ENCODE results near the gene HLA-DQA1. TPM values are rescaled to one million over a fixed set of nuclear protein-coding genes. Genes with fewer than 3 reads are reported as not detected.

The HLA-DQA1 gene
- total RNA-seq, 1 experiment from 2014 or later, result 0.86 TPM

DNA sequence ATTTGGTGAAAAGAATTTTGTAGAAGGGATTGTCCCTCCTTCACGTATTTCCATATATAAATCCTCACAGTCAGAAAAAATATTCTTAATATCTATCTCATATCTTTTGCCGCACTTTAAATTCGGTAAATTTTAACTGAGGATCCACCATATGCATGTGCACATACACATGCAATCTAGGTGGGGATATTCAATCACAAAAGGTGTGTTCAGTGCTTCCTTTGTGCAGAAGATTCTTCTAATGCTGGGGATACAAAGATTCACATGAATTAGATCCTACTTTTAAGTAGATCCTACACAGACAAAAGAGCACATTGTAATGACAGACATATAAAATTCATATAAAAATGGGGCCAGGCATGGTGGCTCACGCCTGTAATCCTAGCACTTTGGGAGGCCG is 34.0 kb upstream of the HLA-DQA1 start:
- ChIA-PET CTCF (no interaction called here), RAD21 (ENCODE audit: low non-redundant PET in 1 of 2, low total read pairs in 2 of 2, uncharacterized antibody in 2 of 2, unreplicated experiment in 2 of 2) (no interaction called here), POLR2A (no interaction called here)
- DNase-seq (ENCODE audit: low read depth, low spot score) (no peak), ATAC-seq (no peak)
- Histone ChIP-seq H3K9ac (ENCODE audit: low read length) (no peak overlapping the region), H2AFZ (ENCODE audit: low read depth, low read length, poor library complexity, severe bottlenecking) (no peak overlapping the region), H3K27ac (ENCODE audit: low read depth, low read length) (no peak overlapping the region), H3K9me3 (ENCODE audit: control insufficient read depth in 1 of 2, insufficient read depth in 1 of 2, low read depth in 1 of 2, low read length in 2 of 2) (no peaks in the 10 kb centered on the region), H3K4me1 (ENCODE audit: control insufficient read depth in 1 of 2, insufficient read depth in 2 of 2, low read length in 2 of 2) (no peaks in the 10 kb centered on the region), H4K20me1 (ENCODE audit: insufficient read depth) (no peaks in the 10 kb centered on the region), H3K4me2 (ENCODE audit: low read length) (no peak overlapping the region), H3K79me2 (ENCODE audit: insufficient read depth, low read length) (no peaks in the 10 kb centered on the region), H3K4me3 (replicated peaks in 1 of 2; ENCODE audit: low read depth in 1 of 2, low read length in 2 of 2) (no peak overlapping the region), H3K27me3 (ENCODE audit: insufficient read depth, low read length) (no peaks in the 10 kb centered on the region), H3K9me2 (ENCODE audit: insufficient read depth) (no peaks in the 10 kb centered on the region), H3K36me3 (ENCODE audit: control insufficient read depth in 1 of 2, insufficient read depth in 2 of 2, low read length in 2 of 2) (no peaks in the 10 kb centered on the region)
- TF ChIP-seq CBX3 (IDR thresholded peaks at IDR 0.05; ENCODE audit: low read depth) (no peak), CEBPB (IDR thresholded peaks at IDR 0.05; ENCODE audit: low read depth) (no peak), POLR2A (IDR thresholded peaks at IDR 0.05; ENCODE audit: borderline replicate concordance, extremely low read depth, insufficient read depth, insufficient read length) (no peak), SIN3A (IDR thresholded peaks at IDR 0.05; ENCODE audit: low read depth) (no peak), JUND (IDR thresholded peaks at IDR 0.05) (no peak), RAD21 (IDR thresholded peaks at IDR 0.05; ENCODE audit: low read depth) (no peak), TCF7L2 (IDR thresholded peaks at IDR 0.05; ENCODE audit: borderline replicate concordance, extremely low read depth, insufficient read depth, insufficient read length) (no peak)
- TF ChIP-seq, protein P1, sequence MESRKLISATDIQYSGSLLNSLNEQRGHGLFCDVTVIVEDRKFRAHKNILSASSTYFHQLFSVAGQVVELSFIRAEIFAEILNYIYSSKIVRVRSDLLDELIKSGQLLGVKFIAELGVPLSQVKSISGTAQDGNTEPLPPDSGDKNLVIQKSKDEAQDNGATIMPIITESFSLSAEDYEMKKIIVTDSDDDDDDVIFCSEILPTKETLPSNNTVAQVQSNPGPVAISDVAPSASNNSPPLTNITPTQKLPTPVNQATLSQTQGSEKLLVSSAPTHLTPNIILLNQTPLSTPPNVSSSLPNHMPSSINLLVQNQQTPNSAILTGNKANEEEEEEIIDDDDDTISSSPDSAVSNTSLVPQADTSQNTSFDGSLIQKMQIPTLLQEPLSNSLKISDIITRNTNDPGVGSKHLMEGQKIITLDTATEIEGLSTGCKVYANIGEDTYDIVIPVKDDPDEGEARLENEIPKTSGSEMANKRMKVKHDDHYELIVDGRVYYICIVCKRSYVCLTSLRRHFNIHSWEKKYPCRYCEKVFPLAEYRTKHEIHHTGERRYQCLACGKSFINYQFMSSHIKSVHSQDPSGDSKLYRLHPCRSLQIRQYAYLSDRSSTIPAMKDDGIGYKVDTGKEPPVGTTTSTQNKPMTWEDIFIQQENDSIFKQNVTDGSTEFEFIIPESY (IDR thresholded peaks at IDR 0.05; ENCODE audit: extremely low read depth, insufficient replicate concordance, low read length), result no peak
- no TSS peak for BruUV-seq (replicated peaks)
- intact Hi-C loops (cut with micrococcal nuclease), result no loop called here

DNA sequence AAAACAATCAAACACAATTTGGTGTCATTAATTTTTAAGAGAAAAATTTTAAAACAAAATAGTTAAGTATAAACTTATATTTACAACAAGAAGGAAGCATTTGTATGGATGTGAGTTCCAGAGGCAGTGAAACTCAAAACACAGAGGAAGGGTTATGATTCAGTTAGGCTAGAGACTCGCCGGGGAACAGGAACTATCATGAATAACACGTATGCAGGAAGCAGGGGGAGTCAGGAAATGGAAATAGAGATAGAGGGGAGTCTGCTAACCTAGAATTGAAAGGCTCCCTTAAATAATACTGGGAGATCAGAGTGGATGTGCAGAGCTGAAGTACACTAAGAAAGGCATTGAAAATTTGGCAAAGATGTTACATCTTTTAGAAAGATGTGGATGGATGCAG is 33.3 kb upstream of the HLA-DQA1 start:
- ChIA-PET POLR2A (no interaction called here), CTCF (no interaction called here), RAD21 (ENCODE audit: low non-redundant PET in 1 of 2, low total read pairs in 2 of 2, uncharacterized antibody in 2 of 2, unreplicated experiment in 2 of 2) (no interaction called here)
- no peak overlapping the region for H2AFZ ChIP-seq (ENCODE audit: low read depth, low read length, poor library complexity, severe bottlenecking)
- H3K9me2 ChIP-seq (ENCODE audit: insufficient read depth), result no peaks in the 10 kb centered on the region
- no peak for TF ChIP-seq ZNF274 (IDR thresholded peaks at IDR 0.05; ENCODE audit: low read depth, low read length)
- no peak for TF ChIP-seq POLR2A (IDR thresholded peaks at IDR 0.05; ENCODE audit: borderline replicate concordance, extremely low read depth, insufficient read depth, insufficient read length)
- no peak for TF ChIP-seq TCF7L2 (IDR thresholded peaks at IDR 0.05; ENCODE audit: borderline replicate concordance, extremely low read depth, insufficient read depth, insufficient read length)
- no peak for TF ChIP-seq JUND (IDR thresholded peaks at IDR 0.05)
- TF ChIP-seq, protein P1 (IDR thresholded peaks at IDR 0.05; ENCODE audit: extremely low read depth, insufficient replicate concordance, low read length), result no peak
- TF ChIP-seq RAD21 (IDR thresholded peaks at IDR 0.05; ENCODE audit: low read depth), result no peak
- TF ChIP-seq, protein P2, sequence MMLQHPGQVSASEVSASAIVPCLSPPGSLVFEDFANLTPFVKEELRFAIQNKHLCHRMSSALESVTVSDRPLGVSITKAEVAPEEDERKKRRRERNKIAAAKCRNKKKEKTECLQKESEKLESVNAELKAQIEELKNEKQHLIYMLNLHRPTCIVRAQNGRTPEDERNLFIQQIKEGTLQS (IDR thresholded peaks at IDR 0.05), result no peak
- TF ChIP-seq YY1 (IDR thresholded peaks at IDR 0.05; ENCODE audit: extremely low read depth, insufficient replicate concordance, low read depth, low read length), result no peak
- TF ChIP-seq, protein P3, sequence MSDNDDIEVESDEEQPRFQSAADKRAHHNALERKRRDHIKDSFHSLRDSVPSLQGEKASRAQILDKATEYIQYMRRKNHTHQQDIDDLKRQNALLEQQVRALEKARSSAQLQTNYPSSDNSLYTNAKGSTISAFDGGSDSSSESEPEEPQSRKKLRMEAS (IDR thresholded peaks at IDR 0.05), result no peak
- no peak for TF ChIP-seq ELF1 (IDR thresholded peaks at IDR 0.05; ENCODE audit: borderline replicate concordance, low read depth)
- TF ChIP-seq CBX3 (IDR thresholded peaks at IDR 0.05; ENCODE audit: low read depth), result no peak
- no peak for TF ChIP-seq FOSL1 (IDR thresholded peaks at IDR 0.05; ENCODE audit: low read depth)
- no peak for TF ChIP-seq SP1 (IDR thresholded peaks at IDR 0.05; ENCODE audit: low read depth)
- TF ChIP-seq CEBPB (IDR thresholded peaks at IDR 0.05; ENCODE audit: low read depth), result no peak
- H3K4me1 ChIP-seq (ENCODE audit: control insufficient read depth in 1 of 2, insufficient read depth in 2 of 2, low read length in 2 of 2), result no peaks in the 10 kb centered on the region
- DNase-seq (ENCODE audit: low read depth, low spot score) (no peak), ATAC-seq (no peak)
- BruUV-seq (replicated peaks), result no TSS peak
- intact Hi-C loops (cut with micrococcal nuclease), result no loop called here
- no peaks in the 10 kb centered on the region for H3K27me3 ChIP-seq (ENCODE audit: insufficient read depth, low read length)
- no peak overlapping the region for H3K4me3 ChIP-seq (replicated peaks in 1 of 2; ENCODE audit: low read depth in 1 of 2, low read length in 2 of 2)
- H3K36me3 ChIP-seq (ENCODE audit: control insufficient read depth in 1 of 2, insufficient read depth in 2 of 2, low read length in 2 of 2), result no peaks in the 10 kb centered on the region
- no peaks in the 10 kb centered on the region for H4K20me1 ChIP-seq (ENCODE audit: insufficient read depth)
- H3K9ac ChIP-seq (ENCODE audit: low read length), result no peak overlapping the region
- H3K4me2 ChIP-seq (ENCODE audit: low read length), result no peak overlapping the region
- H3K79me2 ChIP-seq (ENCODE audit: insufficient read depth, low read length), result no peaks in the 10 kb centered on the region
- no peaks in the 10 kb centered on the region for H3K9me3 ChIP-seq (ENCODE audit: control insufficient read depth in 1 of 2, insufficient read depth in 1 of 2, low read depth in 1 of 2, low read length in 2 of 2)
- no peak overlapping the region for H3K27ac ChIP-seq (ENCODE audit: low read depth, low read length)
